Trophoblast cell (in vitro differentiated cells and primary cell): ENCODE data around the gene PRICKLE3.

Experiments
- DNase-seq, 2 donors: peaks; one replicate each; pipeline ENCODE4 v3.0.0-alpha.2; 2016
- H2AFZ ChIP-seq: 2 replicates; pipeline ENCODE4 v1.6.1; 2013; ENCODE audit warnings: low read length, moderate library complexity, mild to moderate bottlenecking; ENCODE audit not compliant: insufficient read depth, poor library complexity
- H2AK5ac ChIP-seq: 2 replicates; pipeline ENCODE4 v1.6.1; 2013; ENCODE audit warnings: mild to moderate bottlenecking, low read length
- H2BK120ac ChIP-seq: 2 replicates; pipeline ENCODE4 v1.6.1; 2013; ENCODE audit warnings: low read length, mild to moderate bottlenecking, moderate library complexity; ENCODE audit not compliant: insufficient read depth, poor library complexity
- H2BK12ac ChIP-seq: 2 replicates; pipeline ENCODE4 v1.6.1; 2013; ENCODE audit warnings: mild to moderate bottlenecking, low read length, moderate library complexity
- H2BK5ac ChIP-seq: 2 replicates; pipeline ENCODE4 v1.6.1; 2013; ENCODE audit warnings: low read length, low read depth, moderate library complexity, mild to moderate bottlenecking; ENCODE audit not compliant: poor library complexity
- H3K14ac ChIP-seq: 2 replicates; pipeline ENCODE4 v1.6.1; 2013; ENCODE audit warnings: mild to moderate bottlenecking, low read length
- H3K18ac ChIP-seq: 2 replicates; pipeline ENCODE4 v1.6.1; 2013; ENCODE audit warnings: mild to moderate bottlenecking, low read length
- H3K23ac ChIP-seq: 2 replicates; pipeline ENCODE4 v1.6.1; 2013; ENCODE audit warnings: low read length
- H3K27ac ChIP-seq: 2 replicates; pipeline ENCODE4 v1.5.1; 2013; ENCODE audit warnings: low read depth, mild to moderate bottlenecking, inconsistent platforms, low read length, moderate library complexity
- H3K27me3 ChIP-seq: 2 replicates; pipeline ENCODE4 v1.6.1; 2013; ENCODE audit warnings: inconsistent platforms, mild to moderate bottlenecking, low read length, moderate library complexity; ENCODE audit not compliant: insufficient read depth
- H3K36me3 ChIP-seq, 2 experiments: 1 replicate in 1 of 2; 2 replicates in 1 of 2; pipeline ENCODE4 v1.6.1; 2013; ENCODE audit warnings: low read length in 2 of 2, mild to moderate bottlenecking in 2 of 2, moderate library complexity in 1 of 2; ENCODE audit not compliant: insufficient read depth in 2 of 2, control insufficient read depth in 1 of 2
- H3K4ac ChIP-seq: 2 replicates; pipeline ENCODE4 v1.6.1; 2013; ENCODE audit warnings: low read depth, mild to moderate bottlenecking, low read length, moderate library complexity
- H3K4me1 ChIP-seq, 2 experiments: 1 replicate in 1 of 2; 2 replicates in 1 of 2; pipeline ENCODE4 v1.6.1; 2013; ENCODE audit warnings: low read length in 2 of 2, mild to moderate bottlenecking in 2 of 2, moderate library complexity in 1 of 2; ENCODE audit not compliant: insufficient read depth in 2 of 2, control insufficient read depth in 1 of 2
- H3K4me2 ChIP-seq: 2 replicates; pipeline ENCODE4 v1.6.1; 2013; ENCODE audit warnings: inconsistent platforms, mild to moderate bottlenecking, low read length, moderate library complexity
- H3K4me3 ChIP-seq: 2 replicates; pipeline ENCODE4 v1.5.1; 2013; ENCODE audit warnings: mild to moderate bottlenecking, low read depth, low read length, inconsistent platforms
- H3K79me1 ChIP-seq: one replicate; pipeline ENCODE4 v1.6.1; 2013; ENCODE audit warnings: low read length
- H3K79me2 ChIP-seq: 2 replicates; pipeline ENCODE4 v1.6.1; 2013; ENCODE audit warnings: low read length, mild to moderate bottlenecking; ENCODE audit not compliant: control insufficient read depth, insufficient read depth, poor library complexity
- H3K9ac ChIP-seq: 2 replicates; pipeline ENCODE4 v1.6.1; 2013; ENCODE audit warnings: mild to moderate bottlenecking, low read length
- H3K9me3 ChIP-seq: 2 replicates; pipeline ENCODE4 v1.6.1; 2013; ENCODE audit warnings: low read depth, mild to moderate bottlenecking, control low read depth, inconsistent platforms, low read length; ENCODE audit not compliant: insufficient read depth
- H4K12ac ChIP-seq: 2 replicates; pipeline ENCODE4 v1.6.1; 2013; ENCODE audit warnings: low read depth, mild to moderate bottlenecking, low read length, moderate library complexity
- H4K8ac ChIP-seq: 2 replicates; pipeline ENCODE4 v1.6.1; 2013; ENCODE audit warnings: low read depth, mild to moderate bottlenecking, low read length, moderate library complexity
- H4K91ac ChIP-seq: one replicate; pipeline ENCODE4 v1.6.1; 2013; ENCODE audit warnings: low read depth, mild to moderate bottlenecking, low read length, moderate library complexity
- WGBS: extraction: QIAGEN DNeasy Blood & Tissue Kit; methylation state at CpG from one replicate; pipeline ENCODE4 v1.1.7; 2013; ENCODE audit warnings: missing lambda C conversion rate; ENCODE audit not compliant: insufficient read length, insufficient coverage; ENCODE audit errors: extremely low coverage; 5-methylcytosine and 5-hydroxymethylcytosine counted together

Gene PRICKLE3

DNA sequence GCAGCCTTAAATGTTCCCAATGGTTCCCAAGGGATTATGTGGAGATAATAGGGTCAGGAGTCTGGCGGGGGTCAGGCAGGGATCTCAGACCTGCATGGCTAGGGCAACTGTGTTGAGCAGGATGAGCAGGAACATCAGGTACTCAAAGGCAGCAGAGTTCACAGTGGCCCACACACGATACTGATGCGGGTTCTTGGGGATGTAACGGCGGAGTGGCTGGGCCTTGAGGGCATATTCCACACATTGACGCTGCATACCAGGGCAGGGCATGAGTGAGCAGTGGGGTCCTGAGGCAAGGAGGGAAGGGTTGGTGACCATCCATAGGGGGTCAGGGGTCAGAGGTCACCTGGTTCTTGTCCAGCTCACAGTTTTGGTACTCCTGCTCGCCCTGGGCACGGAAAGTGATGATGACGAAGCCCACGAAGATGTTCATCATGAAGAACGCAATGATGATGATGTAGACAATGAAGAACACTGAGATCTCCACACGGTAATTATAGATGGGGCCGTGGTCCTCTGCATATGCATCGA lies 28.9 kb upstream of the PRICKLE3 start:
- Histone ChIP-seq H2BK12ac (no peak overlapping the region), H2BK5ac (no peak overlapping the region), H4K12ac (no peak overlapping the region), H3K36me3 (no peaks in the 10 kb centered on the region), H3K79me2 (no peaks in the 10 kb centered on the region), H3K27me3 (no peaks in the 10 kb centered on the region), H2BK120ac (no peak overlapping the region), H4K8ac (no peak overlapping the region), H3K79me1 (no peaks in the 10 kb centered on the region), H3K9me3 (no peaks in the 10 kb centered on the region), H3K18ac (no peak overlapping the region), H3K14ac (no peak overlapping the region), H3K4me2 (no peak overlapping the region), H3K9ac (no peak overlapping the region), H3K4me1 (no peaks in the 10 kb centered on the region), H2AK5ac (no peak overlapping the region), H3K4me3 (no peak overlapping the region), H3K4ac (no peak overlapping the region), H2AFZ (no peak overlapping the region), H3K27ac (no peak overlapping the region), H4K91ac (no peak overlapping the region), H3K23ac (no peak overlapping the region)
- peak; percentile 56 to 60 for DNase-seq
- no CpG with 5 or more reads among the region's 14 CpGs for WGBS

- Histone ChIP-seq H4K12ac (no peak overlapping the region), H3K79me1 (no peaks in the 10 kb centered on the region), H3K4me3 (no peak overlapping the region), H2BK12ac (no peak overlapping the region), H2AFZ (no peak overlapping the region), H3K27me3 (no peaks in the 10 kb centered on the region), H3K14ac (no peak overlapping the region), H3K9me3 (no peaks in the 10 kb centered on the region), H3K4ac (no peak overlapping the region), H3K18ac (no peak overlapping the region), H3K4me1 (no peaks in the 10 kb centered on the region), H3K23ac (no peak overlapping the region), H2BK5ac (no peak overlapping the region), H4K91ac (no peak overlapping the region), H3K27ac (no peak overlapping the region), H3K79me2 (no peaks in the 10 kb centered on the region), H3K4me2 (no peak overlapping the region), H3K9ac (no peak overlapping the region), H2BK120ac (no peak overlapping the region), H4K8ac (no peak overlapping the region), H3K36me3 (no peaks in the 10 kb centered on the region), H2AK5ac (no peak overlapping the region)
- no CpG with 5 or more reads among the region's 2 CpGs for WGBS
- DNase-seq = no peak
These were observed 28.2 kb upstream of the PRICKLE3 start for GRCh38 chrX:49214416-49214815.

DNA sequence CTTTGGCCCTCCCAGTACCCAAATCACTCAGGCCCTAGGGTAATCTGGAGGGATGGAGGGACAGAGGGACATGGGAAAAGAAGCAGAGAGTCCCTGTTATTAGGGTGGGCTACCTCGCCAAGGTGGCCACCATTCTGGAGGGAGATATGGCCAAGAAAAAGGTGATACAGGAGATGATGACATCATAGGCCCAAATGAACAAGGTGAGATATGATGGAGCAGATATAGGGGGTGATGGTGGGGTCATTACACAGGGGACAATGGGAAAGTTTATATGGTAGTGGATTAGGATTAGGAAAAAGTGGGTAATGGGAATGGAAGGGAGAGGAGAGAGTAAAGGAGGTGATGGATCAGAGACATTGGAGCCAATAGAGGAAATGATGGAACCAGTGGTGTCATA lies 26.7 kb upstream of the PRICKLE3 start:
- DNase-seq = no peak
- Histone ChIP-seq H3K4me3 (no peak overlapping the region), H2BK5ac (no peak overlapping the region), H3K27ac (no peak overlapping the region), H4K12ac (no peak overlapping the region), H2BK12ac (no peak overlapping the region), H3K27me3 (no peaks in the 10 kb centered on the region), H3K9me3 (no peaks in the 10 kb centered on the region), H2BK120ac (no peak overlapping the region), H3K18ac (no peak overlapping the region), H3K9ac (no peak overlapping the region), H2AFZ (no peak overlapping the region), H3K79me2 (no peaks in the 10 kb centered on the region), H3K23ac (no peak overlapping the region), H3K79me1 (no peaks in the 10 kb centered on the region), H3K4me1 (no peaks in the 10 kb centered on the region), H3K36me3 (no peaks in the 10 kb centered on the region), H4K91ac (no peak overlapping the region), H3K4me2 (no peak overlapping the region), H4K8ac (no peak overlapping the region), H3K4ac (no peak overlapping the region), H3K14ac (no peak overlapping the region), H2AK5ac (no peak overlapping the region)
- WGBS = no CpG with 5 or more reads among the region's 1 CpG

GRCh38 chrX:49212209-49212608 lies 26.0 kb upstream of the PRICKLE3 start:
- H3K4me1 ChIP-seq = no peaks in the 10 kb centered on the region
- no peaks in the 10 kb centered on the region for H3K9me3 ChIP-seq
- DNase-seq = no peak
- no peaks in the 10 kb centered on the region for H3K79me1 ChIP-seq
- H2AFZ ChIP-seq = no peak overlapping the region
- H3K36me3 ChIP-seq = no peaks in the 10 kb centered on the region
- H3K27me3 ChIP-seq = no peaks in the 10 kb centered on the region
- H3K79me2 ChIP-seq = no peaks in the 10 kb centered on the region
- no peak overlapping the region for H2AK5ac ChIP-seq
- no peak overlapping the region for H2BK12ac ChIP-seq
- H2BK5ac ChIP-seq = no peak overlapping the region
- H3K4me3 ChIP-seq = no peak overlapping the region
- no peak overlapping the region for H3K23ac ChIP-seq
- no peak overlapping the region for H3K27ac ChIP-seq
- no peak overlapping the region for H3K4me2 ChIP-seq
- H4K8ac ChIP-seq = no peak overlapping the region
- no peak overlapping the region for H2BK120ac ChIP-seq
- H4K91ac ChIP-seq = no peak overlapping the region
- no peak overlapping the region for H3K4ac ChIP-seq
- H3K18ac ChIP-seq = no peak overlapping the region
- no peak overlapping the region for H3K9ac ChIP-seq
- H3K14ac ChIP-seq = no peak overlapping the region
- no peak overlapping the region for H4K12ac ChIP-seq
- no CpG with 5 or more reads among the region's 2 CpGs for WGBS
